Activated T-helper 1 cell treated with Interleukin-2 at 50 U/mL for 16 hours (primary cell): ENCODE results near the gene F13A1.

Source experiments
- DNase-seq: peaks from one replicate; pipeline ENCODE4 v3.0.0-alpha.2; 2020; ENCODE audit warnings: low read depth

F13A1 gene

DNA sequence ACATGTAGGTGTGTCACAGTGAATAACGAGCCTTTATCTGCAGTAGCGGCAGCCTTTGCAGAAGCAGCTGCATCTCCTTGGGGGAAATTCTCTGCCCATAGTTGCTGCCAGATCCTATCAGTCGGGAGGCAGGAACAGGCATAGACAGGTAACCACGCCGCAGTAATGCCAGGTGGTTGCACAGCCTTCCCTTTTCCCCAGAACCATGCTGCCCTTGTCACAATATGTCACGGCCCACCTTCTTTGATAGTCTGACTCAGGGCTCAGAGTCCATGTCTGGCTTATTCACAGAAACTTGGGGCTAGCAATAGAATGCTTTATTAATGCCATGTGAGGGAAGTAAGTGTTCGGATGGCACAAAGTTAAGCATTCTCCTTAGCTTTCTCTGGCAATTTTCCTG lies 76.6 kb downstream of the F13A1 start:
- DNase-seq, result no peak

GRCh38 chr6:6239598-6240581 lies 80.6 kb downstream of the F13A1 start:
- no peak for DNase-seq

- no peak for DNase-seq
These were observed 83.6 kb downstream of the F13A1 start for GRCh38 chr6:6236730-6237469.

- no peak for DNase-seq
These were observed 84.7 kb downstream of the F13A1 start for GRCh38 chr6:6235786-6236185.

DNA sequence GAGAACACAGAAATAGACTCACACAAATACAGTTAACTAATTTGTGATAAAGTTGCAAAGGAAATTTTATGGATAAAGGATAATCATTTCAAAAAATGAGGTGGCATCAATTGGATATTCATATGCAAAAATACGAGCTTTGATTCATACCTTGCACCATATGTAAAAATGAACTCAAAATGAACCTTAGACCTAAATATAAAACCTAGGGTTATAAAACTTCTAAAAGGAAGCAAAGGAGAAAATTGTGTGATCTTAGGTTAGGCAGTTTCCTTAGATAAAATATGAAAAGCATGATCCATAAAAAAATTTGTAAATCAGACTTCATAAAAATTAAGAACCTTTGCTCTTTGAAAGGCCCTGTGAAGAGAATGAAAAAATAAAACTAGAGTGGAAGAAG lies 85.5 kb downstream of the F13A1 start:
- DNase-seq, result no peak

DNA sequence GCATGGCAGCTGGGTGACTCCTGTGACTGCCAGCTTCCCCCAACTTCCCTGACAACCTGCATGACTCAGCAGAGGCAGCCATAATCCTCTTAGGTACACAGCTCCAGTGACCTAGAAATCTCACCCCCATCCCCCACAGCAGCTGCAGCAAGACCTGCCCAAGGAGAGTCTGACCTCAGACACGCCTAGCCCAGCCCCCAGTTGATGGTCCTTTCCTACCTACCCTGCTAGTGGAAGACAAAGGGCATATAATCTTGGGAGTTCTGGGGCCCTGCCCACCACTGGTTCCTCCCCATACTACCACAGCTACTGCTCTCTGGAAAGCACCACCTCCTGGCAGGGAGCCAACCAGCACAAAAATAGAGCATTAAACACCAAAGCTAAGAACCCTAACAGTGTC lies 90.2 kb downstream of the F13A1 start:
- no peak for DNase-seq

DNA sequence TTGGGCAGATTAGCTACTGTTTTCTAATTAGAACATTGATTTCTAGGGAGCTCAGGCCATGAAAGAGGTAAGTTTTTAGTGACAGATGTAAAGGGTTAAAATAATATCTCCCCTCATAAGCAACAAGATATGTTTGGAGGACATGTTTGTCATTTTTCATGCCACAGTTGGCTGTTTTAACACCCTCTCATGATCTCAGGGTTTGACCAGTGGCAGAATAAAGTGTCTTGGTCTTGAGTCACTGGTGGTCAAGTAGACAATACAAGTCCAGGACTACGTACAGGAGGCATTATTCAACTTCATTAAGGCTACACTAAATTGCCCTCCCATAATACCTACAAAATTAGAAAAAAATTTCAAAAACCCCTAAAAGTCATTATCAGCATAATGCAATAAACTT lies 92.6 kb downstream of the F13A1 start:
- DNase-seq, result no peak

GRCh38 chr6:6225885-6226529 lies 94.5 kb downstream of the F13A1 start:
- no peak for DNase-seq

DNA sequence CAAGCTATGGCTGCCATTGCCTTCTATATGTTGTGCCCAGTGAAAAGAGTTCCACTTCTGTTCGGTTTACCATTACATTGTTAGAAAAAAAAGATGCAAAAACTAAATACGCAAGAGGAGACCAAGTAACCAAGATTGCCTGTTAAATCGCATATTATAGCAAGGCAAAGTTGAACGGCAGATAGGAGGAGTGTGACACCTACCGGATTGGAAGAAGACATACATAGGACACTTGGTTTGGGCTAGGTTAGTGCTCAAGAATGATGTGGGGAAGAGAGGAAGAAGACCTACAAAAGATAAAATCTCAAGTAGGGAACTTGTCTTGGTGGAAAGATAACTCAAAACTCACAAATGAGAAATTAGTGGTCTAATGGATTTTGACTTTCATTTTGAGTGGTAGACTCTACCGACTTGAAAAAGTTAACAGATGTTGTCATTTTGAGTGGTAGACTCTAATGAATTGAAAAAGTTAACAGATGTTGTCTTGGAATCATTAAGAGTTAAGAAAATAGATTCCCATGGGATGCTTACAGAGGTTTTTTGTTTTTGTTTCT lies 95.5 kb downstream of the F13A1 start:
- DNase-seq, result no peak

- no peak for DNase-seq
These were observed 98.5 kb downstream of the F13A1 start for GRCh38 chr6:6221787-6222535.

DNA sequence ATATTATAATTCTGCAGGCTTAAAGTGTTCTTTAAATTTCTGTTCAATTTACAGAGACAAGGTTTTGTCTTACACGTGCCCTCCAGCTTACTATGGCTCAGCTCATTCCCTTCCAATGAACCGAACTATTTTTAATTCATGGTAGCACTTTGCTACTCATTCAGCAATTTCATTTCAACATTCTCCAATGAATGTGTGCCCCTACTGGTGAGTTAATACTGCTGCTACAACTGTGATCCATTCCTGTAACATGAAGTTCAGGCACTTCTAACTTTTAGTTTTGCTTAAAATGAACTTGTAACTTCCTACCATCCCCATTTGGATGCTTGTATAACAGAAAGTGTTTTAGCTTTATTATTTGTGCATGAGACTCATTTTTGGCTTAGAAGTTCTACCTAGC lies 99.7 kb downstream of the F13A1 start:
- no peak for DNase-seq

DNA sequence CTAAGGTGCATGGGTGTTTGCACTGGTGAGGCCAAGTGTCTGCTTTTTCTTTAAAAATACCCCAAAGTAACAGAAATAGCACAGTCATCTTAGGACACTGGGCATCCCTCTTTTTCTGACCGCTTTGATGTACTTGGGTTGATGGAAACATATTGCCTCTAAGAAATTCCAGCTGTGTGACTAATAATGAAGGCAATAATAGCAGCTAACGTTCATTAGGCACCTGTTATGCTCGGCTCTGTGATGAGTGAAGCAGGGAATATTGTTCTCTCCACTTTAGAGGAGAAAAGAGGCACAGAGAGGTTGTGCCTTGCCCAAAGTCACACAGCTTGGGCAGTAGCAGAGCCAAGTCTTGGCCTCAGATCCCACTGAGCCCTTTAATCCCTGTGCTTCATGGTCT lies 100.7 kb downstream of the F13A1 start:
- no peak for DNase-seq

GRCh38 chr6:6218759-6219085 lies 101.7 kb downstream of the F13A1 start:
- DNase-seq, result no peak

DNA sequence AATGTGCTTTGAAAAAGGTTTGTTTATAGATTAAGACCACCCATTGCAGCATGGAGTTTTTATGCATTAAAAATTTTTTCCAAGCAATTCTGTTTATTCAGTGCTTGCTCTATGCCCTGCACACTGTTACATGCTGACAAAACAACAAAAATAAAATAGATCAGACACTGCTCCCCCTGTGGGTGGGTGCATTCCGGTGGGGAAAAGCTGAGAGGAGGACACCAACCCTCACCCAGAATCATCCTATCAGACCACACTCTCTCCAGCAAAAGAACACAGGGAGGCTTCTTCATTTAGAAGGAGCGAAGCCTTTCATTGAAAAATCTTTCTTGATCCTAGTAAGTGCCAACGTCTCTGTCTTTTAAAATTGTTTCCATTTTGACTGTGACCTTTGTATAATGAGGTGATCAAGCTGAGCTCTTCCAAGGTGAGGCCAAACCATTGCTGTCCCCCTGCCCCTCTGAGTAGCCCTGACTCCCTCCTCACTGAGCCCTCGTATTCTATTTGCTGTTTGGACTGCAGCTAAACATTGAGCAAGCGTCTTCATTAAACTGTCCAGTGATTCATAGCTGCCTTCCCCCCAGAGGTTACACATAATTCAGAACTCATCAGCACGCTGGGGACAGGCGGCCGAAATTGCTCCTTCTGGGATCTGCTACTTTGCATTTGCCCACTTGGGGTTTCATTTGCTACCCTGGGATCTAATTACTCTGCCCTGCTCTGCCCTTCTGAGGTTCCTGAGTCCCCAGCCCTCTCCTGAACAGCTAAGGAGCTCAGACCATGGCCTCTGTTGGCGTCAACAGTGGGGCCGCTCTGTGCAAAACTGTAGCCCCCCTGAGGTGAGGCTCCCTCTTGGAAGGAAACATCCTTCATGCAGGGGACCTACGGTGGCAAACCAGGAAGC lies 102.4 kb downstream of the F13A1 start:
- DNase-seq, result no peak

DNA sequence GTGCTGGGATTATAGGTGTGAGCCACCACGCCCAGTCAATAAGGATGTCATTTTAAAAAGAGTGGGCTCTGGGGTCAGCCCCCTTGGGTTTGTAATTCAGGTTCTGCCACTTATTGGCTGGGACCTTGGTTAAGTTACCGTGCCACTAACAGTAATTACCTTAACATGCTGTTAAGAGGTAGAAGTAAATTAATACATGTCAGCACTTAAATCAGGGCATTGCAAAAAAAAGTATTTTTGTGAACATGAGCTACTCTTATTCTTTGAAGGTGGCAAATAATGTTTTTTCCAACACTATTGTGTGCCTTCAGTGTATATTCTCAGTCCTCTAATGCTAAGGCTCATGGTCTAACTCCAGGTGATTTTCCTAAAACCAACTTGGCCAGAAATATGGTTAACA lies 109.5 kb downstream of the F13A1 start:
- DNase-seq, result no peak

- no peak for DNase-seq
These were observed 117.6 kb downstream of the F13A1 start for GRCh38 chr6:6202886-6203285.

- no peak for DNase-seq
These were observed 119.3 kb downstream of the F13A1 start for GRCh38 chr6:6201200-6201599.

GRCh38 chr6:6199678-6200077 lies 120.8 kb downstream of the F13A1 start:
- DNase-seq, result no peak

DNA sequence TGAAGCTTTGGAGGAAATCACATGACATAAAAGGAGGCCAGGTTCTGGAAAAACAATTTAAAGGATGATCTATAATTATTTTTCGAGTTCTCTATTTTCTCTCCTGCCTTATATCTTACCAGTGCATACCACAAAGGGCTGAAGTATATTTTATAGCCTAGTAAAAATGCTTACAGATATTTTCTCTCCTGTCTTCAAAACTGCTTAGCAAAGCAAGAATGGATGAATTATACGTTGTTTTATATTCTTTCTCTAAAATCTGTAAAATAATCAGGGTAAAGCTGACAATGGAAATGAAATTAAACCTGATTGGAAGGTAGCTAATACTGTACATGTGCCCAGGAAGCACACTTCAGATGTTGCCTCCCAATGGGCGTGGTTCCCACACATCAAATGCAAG lies 123.7 kb downstream of the F13A1 start:
- no peak for DNase-seq

- no peak for DNase-seq
These were observed 125.4 kb downstream of the F13A1 start for GRCh38 chr6:6195080-6195479.

DNA sequence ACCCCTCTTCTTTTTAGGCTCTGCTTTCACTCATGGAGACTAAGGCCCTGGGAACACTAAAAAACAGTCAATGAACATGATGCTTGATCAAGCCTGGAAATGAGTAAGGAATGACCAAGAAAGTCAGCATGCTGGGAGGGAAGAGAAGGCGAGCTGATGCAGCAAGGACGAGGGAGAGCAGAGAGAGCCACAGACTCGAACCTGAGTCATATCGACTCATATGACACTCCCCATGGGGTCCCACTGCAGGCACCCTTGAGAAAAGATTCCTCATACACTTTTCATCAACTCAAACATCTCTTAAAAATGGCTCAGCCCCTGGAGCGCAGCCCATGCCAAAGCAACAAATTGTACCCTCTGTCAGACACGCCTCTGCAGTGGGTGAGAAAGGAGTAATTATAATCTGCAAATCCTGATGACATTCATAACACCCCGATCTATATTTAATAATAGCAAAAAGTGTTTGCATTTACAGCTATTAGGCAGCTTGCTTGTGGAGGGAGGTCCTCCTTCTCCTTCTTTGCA lies 127.2 kb downstream of the F13A1 start:
- DNase-seq, result no peak
